Measurements from ENCODE around the gene UQCRC2.

- TF ChIP-seq EP300 (IDR thresholded peaks at IDR 0.05) (no peak), CTCF (IDR thresholded peaks at IDR 0.05) (no peak)
Observed at GRCh38 chr16:22010902-22011301, 57.7 kb downstream of the UQCRC2 start.
